Colonic mucosa (tissue), 4 donors: ENCODE data around the gene DNAJB8. TPM values are rescaled to one million over a fixed set of nuclear protein-coding genes. Genes with fewer than 3 reads are reported as not detected.

Experiments
- DNase-seq: peaks from one replicate; pipeline ENCODE4 v3.0.0-alpha.2; 2020
- H3K27ac ChIP-seq: fragments of 200-600 bp; one replicate; pipeline ENCODE4 v1.8.0; 2021
- H3K27me3 ChIP-seq: fragments of 200-600 bp; one replicate; pipeline ENCODE4 v1.8.0; 2021
- H3K36me3 ChIP-seq: fragments of 200-600 bp; one replicate; pipeline ENCODE4 v1.8.0; 2021
- H3K4me1 ChIP-seq: fragments of 200-600 bp; one replicate; pipeline ENCODE4 v1.8.0; 2021; ENCODE audit warnings: mild to moderate bottlenecking
- H3K4me3 ChIP-seq: fragments of 200-600 bp; one replicate; pipeline ENCODE4 v1.8.0; 2021
- H3K9ac ChIP-seq, 2 donors: one replicate each; pipeline ENCODE4 v1.7.0; 2013; ENCODE audit warnings: control low read depth in 2 of 2, low read depth in 2 of 2, low read length in 2 of 2
- H3K9me3 ChIP-seq: fragments of 200-600 bp; one replicate; pipeline ENCODE4 v1.8.0; 2021
- intact Hi-C: fragments of 100-400 bp; cut with DNase I; formaldehyde crosslinking; loops from one replicate; pipeline ENCODE4 v1.14.1; 2022
- total RNA-seq, 2 donors: library from RNA; stranded (reverse); fragmentation: NEBNext Ultra II Directional in 1 of 2; extraction: Animal tissue kit (Norgen Biotek cat#: 25700) in 1 of 2; gene quantifications; one replicate each; pipeline ENCODE4 v1.2.1, GENCODE V29; 2021
- TF ChIP-seq, protein P1 (sequence below): fragments of 200-600 bp; IDR thresholded peaks from one replicate; pipeline ENCODE4 v1.8.0; 2022; ENCODE audit warnings: antibody characterized with exemption, mild to moderate bottlenecking
- donor health status: healthy.
- donor health status: DM: no; HTN: no; CAD: no.
- donor health status: DM: no; HTN: no; CAD: no.

The DNAJB8 gene
- total RNA-seq, 2 donors from 2014 or later, result not detected

GRCh38 chr3:128458746-128459460 lies 7.8 kb downstream of the DNAJB8 start:
- TF ChIP-seq, protein P1, sequence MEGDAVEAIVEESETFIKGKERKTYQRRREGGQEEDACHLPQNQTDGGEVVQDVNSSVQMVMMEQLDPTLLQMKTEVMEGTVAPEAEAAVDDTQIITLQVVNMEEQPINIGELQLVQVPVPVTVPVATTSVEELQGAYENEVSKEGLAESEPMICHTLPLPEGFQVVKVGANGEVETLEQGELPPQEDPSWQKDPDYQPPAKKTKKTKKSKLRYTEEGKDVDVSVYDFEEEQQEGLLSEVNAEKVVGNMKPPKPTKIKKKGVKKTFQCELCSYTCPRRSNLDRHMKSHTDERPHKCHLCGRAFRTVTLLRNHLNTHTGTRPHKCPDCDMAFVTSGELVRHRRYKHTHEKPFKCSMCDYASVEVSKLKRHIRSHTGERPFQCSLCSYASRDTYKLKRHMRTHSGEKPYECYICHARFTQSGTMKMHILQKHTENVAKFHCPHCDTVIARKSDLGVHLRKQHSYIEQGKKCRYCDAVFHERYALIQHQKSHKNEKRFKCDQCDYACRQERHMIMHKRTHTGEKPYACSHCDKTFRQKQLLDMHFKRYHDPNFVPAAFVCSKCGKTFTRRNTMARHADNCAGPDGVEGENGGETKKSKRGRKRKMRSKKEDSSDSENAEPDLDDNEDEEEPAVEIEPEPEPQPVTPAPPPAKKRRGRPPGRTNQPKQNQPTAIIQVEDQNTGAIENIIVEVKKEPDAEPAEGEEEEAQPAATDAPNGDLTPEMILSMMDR, result no peak
- H3K27ac ChIP-seq, result no peak overlapping the region
- H3K36me3 ChIP-seq, result no peaks in the 10 kb centered on the region
- no peak overlapping the region for H3K4me3 ChIP-seq
- intact Hi-C loops, result no loop called here
- DNase-seq, result no peak
- H3K27me3 ChIP-seq, result no peaks in the 10 kb centered on the region
- H3K4me1 ChIP-seq, result no peaks in the 10 kb centered on the region
- H3K9me3 ChIP-seq, result no peaks in the 10 kb centered on the region
- no peak overlapping the region for H3K9ac ChIP-seq

GRCh38 chr3:128457937-128458336 lies 8.8 kb downstream of the DNAJB8 start:
- Histone ChIP-seq H3K9me3 (no peaks in the 10 kb centered on the region), H3K9ac (no peak overlapping the region), H3K4me3 (no peak overlapping the region), H3K36me3 (no peaks in the 10 kb centered on the region), H3K27ac (no peak overlapping the region), H3K4me1 (no peaks in the 10 kb centered on the region), H3K27me3 (no peaks in the 10 kb centered on the region)
- TF ChIP-seq, protein P1, result no peak
- intact Hi-C loops, result no loop called here
- no peak for DNase-seq

- H3K4me1 ChIP-seq, result no peaks in the 10 kb centered on the region
- no peaks in the 10 kb centered on the region for H3K36me3 ChIP-seq
- no peak overlapping the region for H3K4me3 ChIP-seq
- no peaks in the 10 kb centered on the region for H3K9me3 ChIP-seq
- no peak overlapping the region for H3K27ac ChIP-seq
- TF ChIP-seq, protein P1, result no peak
- intact Hi-C loops, result no loop called here
- no peaks in the 10 kb centered on the region for H3K27me3 ChIP-seq
- DNase-seq, result no peak
- H3K9ac ChIP-seq, result no peak overlapping the region
Measured at GRCh38 chr3:128456776-128457715, 9.6 kb downstream of the DNAJB8 start.

GRCh38 chr3:128455786-128456748 lies 10.6 kb downstream of the DNAJB8 start:
- intact Hi-C loops, result no loop called here
- TF ChIP-seq, protein P1, result no peak
- H3K9ac ChIP-seq, result no peak overlapping the region
- H3K27ac ChIP-seq, result no peak overlapping the region
- no peaks in the 10 kb centered on the region for H3K27me3 ChIP-seq
- DNase-seq, result no peak
- H3K9me3 ChIP-seq, result no peaks in the 10 kb centered on the region
- no peaks in the 10 kb centered on the region for H3K4me1 ChIP-seq
- no peaks in the 10 kb centered on the region for H3K36me3 ChIP-seq
- no peak overlapping the region for H3K4me3 ChIP-seq

DNA sequence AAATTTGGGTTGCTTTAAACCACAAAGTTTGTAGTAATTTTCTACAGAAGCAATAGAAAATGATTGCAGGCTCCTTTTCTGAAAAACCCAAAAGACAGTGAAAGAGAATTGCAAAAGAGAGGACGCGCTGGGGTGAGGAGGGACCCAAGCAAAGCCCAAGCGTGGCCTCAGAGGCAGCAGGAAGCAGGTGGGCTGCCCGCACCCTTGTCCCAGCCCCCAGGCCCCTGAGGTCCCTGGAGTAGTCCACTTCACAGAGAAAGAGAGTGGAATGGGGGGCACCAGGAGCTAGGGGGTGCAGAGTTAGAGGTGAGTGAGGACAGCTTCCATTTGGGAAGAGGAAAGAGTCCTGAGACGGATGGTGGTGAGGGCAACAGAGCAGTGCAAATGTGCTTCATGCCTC lies 11.6 kb downstream of the DNAJB8 start:
- DNase-seq, result no peak
- Histone ChIP-seq H3K27ac (no peak overlapping the region), H3K9me3 (no peaks in the 10 kb centered on the region), H3K9ac (no peak overlapping the region), H3K4me3 (no peak overlapping the region), H3K27me3 (no peaks in the 10 kb centered on the region), H3K4me1 (no peaks in the 10 kb centered on the region), H3K36me3 (no peaks in the 10 kb centered on the region)
- TF ChIP-seq, protein P1, result no peak
- intact Hi-C loops, result no loop called here
